HCT116 (cell line): ENCODE data around the gene CSNK2B. TPM values are rescaled to one million over a fixed set of nuclear protein-coding genes. Genes with fewer than 3 reads are reported as not detected.

ENCODE experiments used
- ATAC-seq: fragments of 200-7000 bp; cut with Tn5 transposase; 2 replicates; pipeline ENCODE4 v1.9.1; 2020; ENCODE audit warnings: mild to moderate bottlenecking, moderate library complexity
- BruUV-seq: library from RNA; stranded (reverse); fragments of 400-500 nt; replicated peaks from 2 replicates; lab custom pipeline; 2021; lab: Mats Ljungman, UMichigan
- CTCF ChIA-PET: fragments of 300-600 bp; sonication (Branson Sonifier 250); formaldehyde crosslinking; loops from one replicate; lab custom pipeline; 2021; ENCODE audit warnings: antibody characterized with exemption; lab: Charles Lee
- POLR2A ChIA-PET: fragments of 300-600, 350-600 bp; sonication (Branson Sonifier 250); formaldehyde crosslinking; loops from one replicate; lab custom pipeline; 2021; ENCODE audit warnings: antibody characterized with exemption; lab: Charles Lee
- RAD21 ChIA-PET, 2 experiments: fragments of 300-600 bp; sonication (Branson Sonifier 250); formaldehyde crosslinking; loops; one replicate each; lab custom pipeline; 2023; ENCODE audit warnings: low total read pairs in 2 of 2; ENCODE audit not compliant: uncharacterized antibody in 2 of 2, unreplicated experiment in 2 of 2, low non-redundant PET in 1 of 2; lab: Charles Lee
- DNase-seq: peaks from one replicate; pipeline ENCODE4 v3.0.0-alpha.2; 2010; ENCODE audit warnings: low read depth, low spot score
- H2AFZ ChIP-seq: fragments of 200-600 bp; shearing (Covaris generic), sonication (generic); 2 replicates; pipeline ENCODE4 v1.6.1; 2017; ENCODE audit warnings: low read depth, mixed run types, mixed read lengths, antibody characterized with exemption, low read length; ENCODE audit not compliant: poor library complexity, severe bottlenecking
- H3K27ac ChIP-seq: 2 replicates; pipeline ENCODE4 v1.5.1; 2012; ENCODE audit warnings: low read depth, low read length
- H3K27me3 ChIP-seq: fragments of 200-600 bp; sonication (generic); 2 replicates; pipeline ENCODE4 v1.6.1; 2016; ENCODE audit warnings: mixed run types, low read length, mixed read lengths; ENCODE audit not compliant: insufficient read depth
- H3K36me3 ChIP-seq, 2 experiments: fragments of 200-500 bp in 1 of 2; fragments of 200-600 bp in 1 of 2; sonication (Bioruptor generic) in 1 of 2; sonication (generic) in 1 of 2; 2 replicates each; pipeline versions ENCODE4 v1.5.1 to v1.6.1; 2014 to 2016; ENCODE audit warnings: low read length in 2 of 2, inconsistent platforms in 1 of 2, mixed read lengths in 1 of 2, mixed run types in 1 of 2; ENCODE audit not compliant: insufficient read depth in 2 of 2, control insufficient read depth in 1 of 2
- H3K4me1 ChIP-seq, 2 experiments: fragments of 200-600 bp in 1 of 2; sonication (generic) in 1 of 2; 2 replicates each; pipeline versions ENCODE4 v1.5.1 to v1.6.1; 2012 to 2017; ENCODE audit warnings: low read length in 2 of 2, inconsistent platforms in 1 of 2, mild to moderate bottlenecking in 1 of 2, mixed read lengths in 1 of 2, mixed run types in 1 of 2, moderate library complexity in 1 of 2; ENCODE audit not compliant: insufficient read depth in 2 of 2, control insufficient read depth in 1 of 2
- H3K4me2 ChIP-seq: fragments of 200-600 bp; sonication (generic); 2 replicates; pipeline ENCODE4 v1.6.1; 2017; ENCODE audit warnings: mixed run types, low read length, mixed read lengths
- H3K4me3 ChIP-seq, 2 experiments: fragments of 200-600 bp in 1 of 2; sonication (generic) in 1 of 2; replicated peaks in 1 of 2; 2 replicates each; pipeline ENCODE4 v1.5.1; 2011 to 2016; ENCODE audit warnings: low read length in 2 of 2, control low read depth in 1 of 2, low read depth in 1 of 2, mild to moderate bottlenecking in 1 of 2, mixed read lengths in 1 of 2, mixed run types in 1 of 2
- H3K79me2 ChIP-seq: fragments of 200-600 bp; sonication (generic); 2 replicates; pipeline ENCODE4 v1.6.1; 2017; ENCODE audit warnings: mild to moderate bottlenecking, mixed run types, low read length, moderate library complexity, mixed read lengths; ENCODE audit not compliant: insufficient read depth
- H3K9ac ChIP-seq: fragments of 200-600 bp; sonication (generic); 2 replicates; pipeline ENCODE4 v1.6.1; 2016; ENCODE audit warnings: low read length, mixed read lengths
- H3K9me2 ChIP-seq: fragments of 200-600 bp; sonication (generic), shearing (Covaris generic); 2 replicates; pipeline ENCODE4 v1.6.1; 2017; ENCODE audit warnings: mixed run types, mild to moderate bottlenecking, moderate library complexity; ENCODE audit not compliant: insufficient read depth
- H3K9me3 ChIP-seq, 2 experiments: fragments of 200-500 bp in 1 of 2; fragments of 200-600 bp in 1 of 2; sonication (Bioruptor generic) in 1 of 2; sonication (generic) in 1 of 2; 2 replicates each; pipeline ENCODE4 v1.6.1; 2014 to 2017; ENCODE audit warnings: low read length in 2 of 2, mixed read lengths in 2 of 2, inconsistent platforms in 1 of 2, low read depth in 1 of 2, mild to moderate bottlenecking in 1 of 2, mixed run types in 1 of 2, moderate library complexity in 1 of 2; ENCODE audit not compliant: control insufficient read depth in 1 of 2, insufficient read depth in 1 of 2
- H4K20me1 ChIP-seq: fragments of 200-600 bp; sonication (generic), shearing (Covaris generic); 2 replicates; pipeline ENCODE4 v1.6.1; 2017; ENCODE audit warnings: mixed run types, mild to moderate bottlenecking, moderate library complexity; ENCODE audit not compliant: insufficient read depth
- CBX3 ChIP-seq: IDR thresholded peaks from 2 replicates; pipeline ENCODE4 v1.6.1; 2012; ENCODE audit warnings: low read depth
- CEBPB ChIP-seq: IDR thresholded peaks from 2 replicates; pipeline ENCODE4 v1.6.1; 2012; ENCODE audit warnings: low read depth
- EGR1 ChIP-seq: IDR thresholded peaks from 2 replicates; pipeline ENCODE4 v1.6.1; 2012; ENCODE audit warnings: low read depth
- ELF1 ChIP-seq: IDR thresholded peaks from 2 replicates; pipeline ENCODE4 v1.6.1; 2012; ENCODE audit warnings: low read depth, borderline replicate concordance
- EZH2 ChIP-seq: fragments of 200-600 bp; sonication (generic); IDR thresholded peaks from 2 replicates; pipeline ENCODE4 v1.6.1; 2017; ENCODE audit warnings: antibody characterized with exemption, mixed run types
- EZH2phosphoT487 ChIP-seq: fragments of 200-600 bp; IDR thresholded peaks from 2 replicates; pipeline ENCODE4 v1.6.1; 2018; ENCODE audit warnings: antibody characterized with exemption, borderline replicate concordance
- FOSL1 ChIP-seq: IDR thresholded peaks from 2 replicates; pipeline ENCODE4 v1.6.1; 2012; ENCODE audit warnings: low read depth
- JUND ChIP-seq: IDR thresholded peaks from 2 replicates; pipeline ENCODE4 v1.6.1; 2012
- POLR2A ChIP-seq: IDR thresholded peaks from 2 replicates; pipeline ENCODE4 v1.7.0; 2011; ENCODE audit warnings: borderline replicate concordance; ENCODE audit not compliant: insufficient read depth, insufficient read length; ENCODE audit errors: extremely low read depth
- POLR2AphosphoS5 ChIP-seq: IDR thresholded peaks from 2 replicates; pipeline ENCODE4 v1.6.1; 2011; ENCODE audit warnings: mild to moderate bottlenecking, low read depth, low read length, moderate library complexity
- RAD21 ChIP-seq: IDR thresholded peaks from 2 replicates; pipeline ENCODE4 v1.6.1; 2012; ENCODE audit warnings: low read depth, mild to moderate bottlenecking
- SIN3A ChIP-seq: IDR thresholded peaks from 2 replicates; pipeline ENCODE4 v1.6.1; 2012; ENCODE audit warnings: low read depth
- SP1 ChIP-seq: IDR thresholded peaks from 2 replicates; pipeline ENCODE4 v1.6.1; 2012; ENCODE audit warnings: low read depth
- SRF ChIP-seq: IDR thresholded peaks from 2 replicates; pipeline ENCODE4 v1.6.1; 2012; ENCODE audit warnings: low read depth
- ZFX ChIP-seq: fragments of 450-650 bp; IDR thresholded peaks from 2 replicates; pipeline ENCODE4 v1.6.1; 2017
- ZNF274 ChIP-seq: fragments of 200-500 bp; sonication (Bioruptor generic); IDR thresholded peaks from 2 replicates; pipeline ENCODE4 v1.6.1; 2014; ENCODE audit warnings: mild to moderate bottlenecking, low read depth, low read length, inconsistent platforms
- intact Hi-C: fragments of 100-400 bp; cut with micrococcal nuclease; formaldehyde crosslinking; loops from 2 replicates; pipeline ENCODE4 v1.10.0; 2022
- total RNA-seq: library from RNA; stranded (reverse); gene quantifications from one replicate; pipeline ENCODE4 v1.2.1, GENCODE V29; 2021; ENCODE audit not compliant: unreplicated experiment
- TF ChIP-seq, protein P1 (sequence below): IDR thresholded peaks from 2 replicates; pipeline ENCODE4 v1.6.1; 2011; ENCODE audit warnings: mild to moderate bottlenecking, low read length, moderate library complexity; ENCODE audit not compliant: insufficient replicate concordance; ENCODE audit errors: extremely low read depth
- TF ChIP-seq, protein P2 (sequence below): IDR thresholded peaks from 2 replicates; pipeline ENCODE4 v1.6.1; 2012
- TF ChIP-seq, protein P3 (sequence below), 3 experiments: fragments of 200-600 bp in 1 of 3; sonication (generic) in 1 of 3; IDR thresholded peaks in 2 of 3; conservative IDR thresholded peaks in 1 of 3; 2 replicates each; pipeline ENCODE4 v1.5.1; 2012 to 2017; ENCODE audit warnings: low read depth in 2 of 3, low read length in 2 of 3, antibody characterized with exemption in 1 of 3, borderline replicate concordance in 1 of 3, control low read depth in 1 of 3, mild to moderate bottlenecking in 1 of 3, mixed read lengths in 1 of 3, mixed run types in 1 of 3, moderate library complexity in 1 of 3; ENCODE audit not compliant: insufficient read depth in 1 of 3

CSNK2B gene
- total RNA-seq, 1 experiment from 2014 or later: 210 TPM

GRCh38 chr6:31643818-31644454, 21.9 kb upstream of the CSNK2B start:
- Histone ChIP-seq H3K79me2 (peaks cover 19% of the 10 kb centered on the region), H2AFZ (no peak overlapping the region), H4K20me1 (no peaks in the 10 kb centered on the region), H3K9me3 (no peaks in the 10 kb centered on the region), H3K9ac (no peak overlapping the region), H3K27me3 (no peaks in the 10 kb centered on the region), H3K9me2 (no peaks in the 10 kb centered on the region), H3K4me3 (no peak overlapping the region), H3K27ac (no peak overlapping the region)
- ATAC-seq (peak; percentile 48), DNase-seq (no peak)
- BruUV-seq: no TSS peak
- ChIA-PET RAD21 (no interaction called here), CTCF (no interaction called here), POLR2A (no interaction called here)
- TF ChIP-seq POLR2AphosphoS5 (no peak), SIN3A (no peak)
- TF ChIP-seq, all 23 proteins: peak for 0
- intact Hi-C loops: no loop called here
- Histone ChIP-seq H3K4me1 (no peaks in the 10 kb centered on the region), H3K4me2 (no peak overlapping the region), H3K36me3 (peaks cover 57 to 66% of the 10 kb centered on the region in 2 experiments; a peak in 3 of 4 replicates)

DNA sequence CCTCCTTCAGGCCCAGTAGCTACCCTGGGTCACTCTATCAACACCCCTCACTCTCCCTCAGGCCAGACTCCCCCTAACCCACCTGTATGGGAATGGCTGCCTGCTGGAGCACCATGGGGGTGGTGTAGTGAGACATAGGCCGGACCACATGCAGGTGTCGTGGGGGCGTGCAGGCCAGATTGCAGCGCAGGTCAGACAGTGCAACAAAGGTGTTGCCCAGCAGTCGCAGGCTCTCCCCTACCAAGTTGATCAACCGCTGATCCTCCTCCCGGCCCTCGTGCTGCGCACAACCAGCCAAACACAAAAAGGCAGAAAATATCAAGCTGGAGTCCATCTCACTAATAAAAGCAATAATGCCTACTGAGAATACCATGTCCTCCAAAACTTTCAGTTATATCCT, 20.6 kb upstream of the CSNK2B start:
- POLR2A ChIA-PET: no interaction called here
- H3K4me3 ChIP-seq: no peak overlapping the region

More for the DNA sequence above, 20.6 kb upstream of the CSNK2B start:
- Histone ChIP-seq H4K20me1 (no peaks in the 10 kb centered on the region), H3K9me3 (no peaks in the 10 kb centered on the region), H3K27ac (no peak overlapping the region), H3K9me2 (no peaks in the 10 kb centered on the region), H3K36me3 (peaks cover 58 to 70% of the 10 kb centered on the region in 2 experiments), H2AFZ (no peak overlapping the region), H3K4me1 (no peaks in the 10 kb centered on the region), H3K27me3 (no peaks in the 10 kb centered on the region), H3K79me2 (peaks cover 33% of the 10 kb centered on the region), H3K4me2 (no peak overlapping the region), H3K9ac (no peak overlapping the region)
- DNase-seq: no peak
- TF ChIP-seq SRF (no peak), SIN3A (no peak), CBX3 (no peak), EZH2 (no peak), EZH2phosphoT487 (no peak), ZFX (no peak), EGR1 (no peak), ZNF274 (no peak), FOSL1 (no peak), SP1 (no peak), POLR2AphosphoS5 (no peak), POLR2A (no peak), ELF1 (no peak), CEBPB (no peak), RAD21 (no peak), JUND (no peak)
- TF ChIP-seq, protein P1, sequence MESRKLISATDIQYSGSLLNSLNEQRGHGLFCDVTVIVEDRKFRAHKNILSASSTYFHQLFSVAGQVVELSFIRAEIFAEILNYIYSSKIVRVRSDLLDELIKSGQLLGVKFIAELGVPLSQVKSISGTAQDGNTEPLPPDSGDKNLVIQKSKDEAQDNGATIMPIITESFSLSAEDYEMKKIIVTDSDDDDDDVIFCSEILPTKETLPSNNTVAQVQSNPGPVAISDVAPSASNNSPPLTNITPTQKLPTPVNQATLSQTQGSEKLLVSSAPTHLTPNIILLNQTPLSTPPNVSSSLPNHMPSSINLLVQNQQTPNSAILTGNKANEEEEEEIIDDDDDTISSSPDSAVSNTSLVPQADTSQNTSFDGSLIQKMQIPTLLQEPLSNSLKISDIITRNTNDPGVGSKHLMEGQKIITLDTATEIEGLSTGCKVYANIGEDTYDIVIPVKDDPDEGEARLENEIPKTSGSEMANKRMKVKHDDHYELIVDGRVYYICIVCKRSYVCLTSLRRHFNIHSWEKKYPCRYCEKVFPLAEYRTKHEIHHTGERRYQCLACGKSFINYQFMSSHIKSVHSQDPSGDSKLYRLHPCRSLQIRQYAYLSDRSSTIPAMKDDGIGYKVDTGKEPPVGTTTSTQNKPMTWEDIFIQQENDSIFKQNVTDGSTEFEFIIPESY: no peak
- TF ChIP-seq, protein P2, sequence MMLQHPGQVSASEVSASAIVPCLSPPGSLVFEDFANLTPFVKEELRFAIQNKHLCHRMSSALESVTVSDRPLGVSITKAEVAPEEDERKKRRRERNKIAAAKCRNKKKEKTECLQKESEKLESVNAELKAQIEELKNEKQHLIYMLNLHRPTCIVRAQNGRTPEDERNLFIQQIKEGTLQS: no peak
- TF ChIP-seq, protein P3, sequence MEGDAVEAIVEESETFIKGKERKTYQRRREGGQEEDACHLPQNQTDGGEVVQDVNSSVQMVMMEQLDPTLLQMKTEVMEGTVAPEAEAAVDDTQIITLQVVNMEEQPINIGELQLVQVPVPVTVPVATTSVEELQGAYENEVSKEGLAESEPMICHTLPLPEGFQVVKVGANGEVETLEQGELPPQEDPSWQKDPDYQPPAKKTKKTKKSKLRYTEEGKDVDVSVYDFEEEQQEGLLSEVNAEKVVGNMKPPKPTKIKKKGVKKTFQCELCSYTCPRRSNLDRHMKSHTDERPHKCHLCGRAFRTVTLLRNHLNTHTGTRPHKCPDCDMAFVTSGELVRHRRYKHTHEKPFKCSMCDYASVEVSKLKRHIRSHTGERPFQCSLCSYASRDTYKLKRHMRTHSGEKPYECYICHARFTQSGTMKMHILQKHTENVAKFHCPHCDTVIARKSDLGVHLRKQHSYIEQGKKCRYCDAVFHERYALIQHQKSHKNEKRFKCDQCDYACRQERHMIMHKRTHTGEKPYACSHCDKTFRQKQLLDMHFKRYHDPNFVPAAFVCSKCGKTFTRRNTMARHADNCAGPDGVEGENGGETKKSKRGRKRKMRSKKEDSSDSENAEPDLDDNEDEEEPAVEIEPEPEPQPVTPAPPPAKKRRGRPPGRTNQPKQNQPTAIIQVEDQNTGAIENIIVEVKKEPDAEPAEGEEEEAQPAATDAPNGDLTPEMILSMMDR (IDR thresholded peaks at IDR 0.05 in 2 of 3, conservative IDR thresholded peaks at IDR 0.05 in 1 of 3; ENCODE audit: borderline replicate concordance in 1 of 3, insufficient read depth in 1 of 3, low read depth in 2 of 3, low read length in 2 of 3): no peak
- CTCF ChIA-PET: no interaction called here
- ATAC-seq: no peak
- intact Hi-C loops: no loop called here
- RAD21 ChIA-PET: no interaction called here
- no TSS peak for BruUV-seq
